ENCODE data around the gene F2.
"Not testable (repeated sequence)": the region's sequence is repeated elsewhere in the genome, so short reads cannot be mapped to it uniquely, and the experiment has no call there.

Gene F2

GRCh38 chr11:46719048-46719542 lies at the start of gene F2:
F2 (plus strand) TSS chr11:46719213; CDS start chr11:46719236, 23 bp downstream.
- DNase-seq, result no peak

DNA sequence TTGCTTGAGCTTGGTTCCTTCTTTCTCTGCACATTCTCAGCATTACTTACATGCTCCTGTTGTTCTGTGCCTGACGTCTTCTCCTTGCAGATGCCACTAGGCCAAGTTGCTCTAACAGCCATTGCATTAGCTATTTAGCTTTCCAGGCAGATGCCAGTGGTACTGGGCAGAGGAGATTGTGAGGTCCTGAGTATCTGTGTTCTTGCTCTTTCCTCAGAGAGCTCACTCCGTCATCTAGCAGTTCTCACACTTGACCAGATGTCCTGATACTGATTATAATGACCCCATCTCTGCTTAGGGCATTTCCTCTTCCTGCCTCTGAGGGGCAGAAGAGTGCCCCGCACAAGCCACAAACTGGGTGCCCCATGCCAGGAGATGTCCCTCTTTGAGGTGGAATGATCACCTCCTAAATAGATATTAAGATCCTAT lies 49.3 kb upstream of the F2 start:
- DNase-seq, result no peak

- not testable (repeated sequence) for DNase-seq
Observed at GRCh38 chr11:46670521-46670920, 48.5 kb upstream of the F2 start.

DNA sequence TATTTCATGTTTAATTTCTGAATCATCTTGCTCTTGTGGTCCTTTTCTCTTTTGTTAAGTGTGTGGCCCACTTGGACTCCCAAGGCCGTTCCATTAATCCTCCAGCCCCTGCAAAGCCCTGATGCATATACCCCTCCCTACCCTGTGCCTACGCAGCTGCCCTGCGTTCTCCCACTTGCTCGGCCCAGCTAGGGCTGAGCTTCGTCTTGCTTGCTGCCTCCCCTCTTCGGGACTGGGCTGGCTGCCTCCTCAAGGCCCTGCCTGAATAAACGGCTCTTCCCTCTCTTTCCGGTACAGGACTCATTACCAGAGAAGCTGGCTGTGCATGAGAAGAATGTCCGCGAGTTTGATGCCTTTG lies 47.1 kb upstream of the F2 start:
- no peak for DNase-seq

- DNase-seq, result no peak
Observed at GRCh38 chr11:46672381-46672839, 46.6 kb upstream of the F2 start.

DNA sequence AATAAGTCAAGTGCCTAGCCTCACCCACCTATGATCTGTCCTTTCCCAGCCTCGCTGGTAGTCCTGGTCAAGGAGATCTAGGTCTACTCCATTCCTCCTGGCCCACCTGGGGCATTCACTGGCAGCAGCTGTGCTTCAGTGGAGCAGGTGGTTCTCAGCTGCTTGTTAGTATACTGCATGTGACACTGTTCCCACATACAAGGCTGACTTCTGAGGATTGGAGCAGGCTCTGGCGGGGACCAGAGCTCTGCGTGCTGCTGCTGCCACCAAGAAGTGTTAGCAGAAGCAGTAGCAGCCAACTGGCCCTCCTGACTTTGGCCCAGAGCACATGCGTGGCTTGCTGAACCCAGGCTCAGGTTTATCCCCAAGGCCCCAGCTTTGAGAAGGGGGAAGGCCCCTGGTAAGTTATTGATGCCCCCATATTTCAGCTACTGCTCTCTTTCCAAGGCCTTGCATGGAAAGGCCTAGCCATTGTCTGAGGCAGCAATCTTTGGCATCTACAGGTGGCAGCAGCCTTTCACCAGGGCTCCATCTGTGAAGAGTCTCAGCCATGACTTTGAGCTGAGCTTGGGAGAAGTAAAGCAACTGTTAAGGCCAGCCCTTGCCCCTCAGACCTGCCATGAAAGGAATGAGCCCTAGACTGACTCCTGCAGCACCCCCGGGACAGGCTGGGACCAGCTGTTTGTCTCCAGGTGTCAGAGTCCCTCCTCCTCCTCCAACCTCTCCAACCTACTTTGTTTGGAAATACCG lies 45.1 kb upstream of the F2 start:
- DNase-seq, result no peak

GRCh38 chr11:46674463-46675287 lies 44.3 kb upstream of the F2 start:
- DNase-seq, result no peak

- no peak for DNase-seq
Observed at GRCh38 chr11:46675288-46675851, 43.6 kb upstream of the F2 start.

DNA sequence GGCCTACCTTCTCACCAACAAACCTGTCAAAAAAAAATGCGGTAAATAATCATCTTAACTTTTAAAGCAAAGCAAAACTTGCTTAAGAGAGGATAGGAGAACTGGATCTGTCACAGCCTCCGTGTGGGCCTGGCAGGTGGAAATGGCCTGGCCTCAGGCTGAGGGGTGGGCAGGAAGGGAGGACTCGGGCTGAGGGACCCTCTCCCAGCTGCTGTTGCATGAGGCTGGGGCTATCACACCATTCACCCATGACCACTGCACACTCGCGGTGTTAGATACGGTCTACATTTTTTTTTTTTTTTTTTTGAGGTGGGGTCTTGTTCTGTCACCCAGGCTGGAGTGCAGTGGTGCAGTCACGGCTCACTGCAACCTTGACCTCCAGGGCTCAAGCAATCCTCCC lies 43.1 kb upstream of the F2 start:
- DNase-seq, result no peak

GRCh38 chr11:46676436-46677158 lies 42.4 kb upstream of the F2 start:
- DNase-seq, result no peak

DNA sequence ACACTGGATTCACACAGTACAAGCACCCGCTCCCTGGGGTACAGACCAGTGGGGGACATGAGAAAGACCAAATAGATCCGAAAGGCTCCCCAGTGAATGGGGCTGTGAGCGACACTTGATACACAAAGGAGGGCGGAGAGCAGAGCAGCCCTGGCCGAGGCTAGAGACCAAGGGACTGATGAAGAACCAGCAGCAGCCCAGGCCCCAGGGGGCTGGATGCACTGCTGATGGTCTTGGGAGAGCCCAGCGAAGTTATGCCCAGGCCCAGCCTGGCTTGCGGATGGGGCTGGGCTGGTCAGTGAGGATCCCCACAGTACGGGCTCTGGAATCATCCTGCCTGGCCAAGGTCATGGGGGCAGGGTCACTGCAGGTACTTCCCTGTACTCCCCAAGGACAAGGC lies 41.8 kb upstream of the F2 start:
- no peak for DNase-seq

DNA sequence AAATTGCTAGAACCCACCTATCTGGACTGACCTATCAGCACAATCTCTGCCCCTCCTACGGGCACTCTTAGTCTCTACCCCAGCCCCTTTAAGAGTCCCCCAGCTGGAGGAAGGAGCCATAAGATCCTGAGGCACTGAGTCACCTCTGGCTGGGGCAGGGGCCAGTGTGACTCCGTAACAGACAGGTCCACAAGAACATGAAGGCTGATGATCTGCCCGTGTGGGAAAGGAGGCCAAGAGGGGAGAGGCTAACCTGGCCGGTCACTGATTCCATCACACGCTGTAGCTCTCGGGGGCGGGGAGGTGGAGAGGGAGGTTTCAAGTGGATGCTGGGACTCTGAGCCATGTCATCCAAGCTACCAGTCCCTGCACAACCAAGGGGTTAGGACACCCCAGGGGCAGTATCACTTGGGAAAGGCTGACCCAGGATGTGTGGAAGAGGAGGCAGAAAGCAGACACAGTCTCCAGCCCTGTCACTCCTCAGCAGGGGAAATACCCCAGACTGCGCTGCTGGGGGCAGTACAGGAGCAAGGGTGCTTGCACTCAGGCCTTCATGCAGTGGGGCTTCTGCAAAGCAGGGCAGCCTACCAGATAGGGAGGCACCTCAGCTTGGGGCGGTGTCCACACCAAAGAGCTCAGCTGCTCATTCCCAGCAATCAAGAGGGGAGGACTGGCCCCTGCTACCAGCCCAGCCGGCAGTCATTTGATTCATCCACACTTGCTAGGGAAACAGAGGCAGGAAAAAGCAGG lies 40.8 kb upstream of the F2 start:
- DNase-seq, result no peak

- no peak for DNase-seq
Observed at GRCh38 chr11:46678741-46679130, 40.3 kb upstream of the F2 start.

DNA sequence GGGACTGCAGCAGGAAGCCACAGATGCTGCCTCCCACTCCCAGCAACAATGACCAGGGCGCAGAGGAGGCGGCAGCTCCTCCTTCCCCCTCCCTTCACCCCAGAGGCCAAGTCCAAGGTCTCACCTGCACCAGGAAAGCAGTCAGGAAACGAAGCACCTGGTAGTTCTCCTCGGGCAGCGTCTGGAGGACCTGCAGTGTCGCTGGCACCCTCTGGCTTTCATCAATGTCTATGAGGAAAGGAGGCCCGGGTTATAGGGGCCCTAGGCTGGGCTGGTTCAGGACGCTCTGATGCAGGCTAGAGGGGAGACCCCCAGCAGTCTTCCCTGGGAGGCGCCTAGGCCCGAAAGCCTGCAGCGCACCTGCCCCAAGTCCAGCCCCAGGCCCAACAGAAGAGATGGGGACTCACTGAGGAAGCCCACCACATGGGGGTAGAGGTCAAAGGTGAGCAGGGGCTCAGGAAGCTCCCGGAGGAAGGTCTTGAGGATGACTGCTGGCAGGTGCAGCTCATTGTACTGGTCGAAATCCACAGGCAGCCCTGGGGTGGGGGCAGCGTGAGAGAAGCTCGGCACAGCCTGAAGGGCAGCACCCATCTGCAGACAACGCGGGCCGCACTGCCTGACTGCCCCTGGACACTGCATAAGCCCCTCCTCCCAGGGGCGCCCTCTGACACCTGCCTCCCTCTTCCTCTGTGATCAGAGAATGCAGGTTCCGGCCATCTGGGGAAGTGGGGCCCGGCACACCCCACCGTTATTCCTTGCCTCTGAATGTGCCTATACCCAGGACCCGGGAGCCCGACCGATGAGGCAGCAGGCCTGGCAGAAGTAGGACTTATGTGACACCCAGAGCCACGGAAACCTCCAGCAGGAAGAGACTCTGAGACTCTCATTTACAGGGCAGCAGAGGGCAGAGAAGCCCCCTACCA lies 39.5 kb upstream of the F2 start:
- no peak for DNase-seq

DNA sequence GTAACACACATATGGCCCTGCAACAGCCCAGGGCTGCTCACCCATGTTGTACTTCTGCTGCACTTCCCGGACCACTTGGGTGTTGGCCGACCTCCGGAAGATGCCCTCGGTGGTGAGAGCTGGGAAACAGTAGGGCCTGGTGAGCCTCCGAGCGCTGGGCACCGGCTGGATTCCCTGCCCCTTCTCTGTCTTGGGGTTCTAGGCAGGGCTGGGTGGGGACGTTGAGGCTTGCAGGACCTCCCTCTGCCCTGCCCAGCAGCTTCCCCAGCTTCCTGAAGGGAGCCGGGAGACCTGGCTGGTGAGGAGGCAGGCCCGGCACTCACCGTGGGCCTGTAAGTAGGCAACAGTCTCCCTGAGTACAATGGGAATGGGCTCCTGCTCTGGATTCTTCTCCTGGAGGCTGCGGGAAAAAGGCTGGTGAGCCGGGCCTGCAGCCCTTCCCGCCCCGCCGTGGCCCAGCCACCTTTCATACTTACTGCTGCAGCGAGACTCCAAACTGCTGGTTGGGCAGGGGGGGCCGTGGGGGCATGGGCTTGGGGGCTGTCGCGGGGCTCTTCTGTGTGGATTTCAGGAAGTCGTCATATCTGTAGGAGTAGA lies 38.8 kb upstream of the F2 start:
- no peak for DNase-seq

DNA sequence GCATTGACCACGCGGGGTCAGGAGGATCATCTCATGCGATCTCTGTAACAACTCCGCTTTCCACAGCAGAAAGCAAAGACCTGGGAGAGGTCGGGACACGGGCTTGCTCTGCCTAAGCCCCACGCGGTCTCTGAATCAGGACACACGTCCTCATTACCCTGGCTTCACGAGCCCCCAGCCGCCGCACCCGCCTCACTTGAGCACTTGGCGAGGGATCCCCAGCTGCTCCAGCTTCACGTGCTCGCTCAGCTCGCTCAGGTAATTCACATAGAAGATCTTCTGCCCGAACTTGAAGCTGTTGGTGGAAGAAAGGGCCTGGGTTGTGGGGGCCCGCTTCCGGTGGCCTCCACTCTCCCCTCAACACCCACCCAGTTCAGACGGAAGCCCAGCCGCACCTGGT lies 38.2 kb upstream of the F2 start:
- no peak for DNase-seq

GRCh38 chr11:46681814-46682213 lies 37.2 kb upstream of the F2 start:
- no peak for DNase-seq

DNA sequence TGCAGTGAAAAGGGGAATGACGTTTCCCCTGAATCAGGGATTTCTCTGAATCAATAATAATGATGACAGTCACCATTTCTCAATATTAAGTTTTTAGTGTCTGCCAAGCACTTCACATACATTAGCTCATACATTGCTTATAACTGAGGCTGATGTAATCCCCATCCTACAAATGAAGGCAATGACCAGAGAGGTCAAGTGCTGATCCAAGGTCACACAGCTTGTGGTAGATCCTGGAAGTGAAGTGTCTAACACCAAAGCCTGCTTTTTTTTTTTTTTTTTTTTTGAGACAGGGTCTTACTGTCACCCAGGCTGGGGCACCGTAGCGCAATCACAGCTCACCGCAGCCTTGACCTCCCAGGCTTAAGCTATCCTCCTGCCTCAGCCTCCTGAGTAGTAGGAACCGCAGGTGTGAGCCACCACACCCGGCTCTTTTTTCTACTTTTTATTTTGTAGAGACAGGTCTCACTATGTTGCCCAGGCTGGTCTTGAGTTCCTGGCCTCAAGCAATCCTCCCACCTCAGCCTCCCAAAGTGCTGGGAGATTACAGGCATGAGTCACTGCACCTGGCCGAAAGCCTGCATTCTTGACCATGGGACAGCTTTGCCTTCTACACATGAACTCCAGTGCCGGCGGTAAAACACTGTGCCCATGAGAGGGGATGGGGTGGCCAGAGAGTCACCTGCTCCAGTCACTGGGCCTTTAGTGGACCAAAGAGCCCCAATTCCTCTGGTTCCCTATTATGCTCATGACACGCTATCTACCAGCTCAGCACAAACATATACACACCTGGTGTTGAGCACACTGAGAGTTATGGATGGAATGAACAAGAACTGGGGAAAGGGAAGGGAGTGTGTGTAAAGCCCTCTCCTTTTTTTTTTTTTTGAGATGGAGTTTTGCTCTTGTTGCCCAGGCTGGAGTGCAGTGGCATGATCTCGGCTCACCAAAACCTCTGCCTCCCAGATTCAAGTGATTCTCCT lies 36.0 kb upstream of the F2 start:
- no peak for DNase-seq

GRCh38 chr11:46684367-46684766 lies 34.6 kb upstream of the F2 start:
- no peak for DNase-seq

Measured in NCI-H1105 treated with DMSO at 0.1 percent for 48 hours (cell line).